RWPE2 (cell line): ENCODE results near the gene ROCK2.
A peak's percentile ranks its signal among the peaks of the same experiment; 100 is the strongest.

ENCODE experiments used
- ATAC-seq: fragments of 200-7000 bp; cut with Tn5 transposase; 3 replicates; pipeline ENCODE4 v1.9.1; 2021; ENCODE audit warnings: low read depth
- DNase-seq: peaks from one replicate; pipeline ENCODE4 v3.0.0-alpha.2; 2020; ENCODE audit warnings: low spot score
- H3K27ac ChIP-seq: fragments of 450-650 bp; 2 replicates; pipeline ENCODE4 v1.5.1; 2017; ENCODE audit warnings: mild to moderate bottlenecking; ENCODE audit not compliant: poor library complexity, severe bottlenecking
- H3K27me3 ChIP-seq: fragments of 250-450 bp; sonication (Bioruptor Pico); 2 replicates; pipeline ENCODE4 v1.5.1; 2021; ENCODE audit warnings: mild to moderate bottlenecking, moderate library complexity; ENCODE audit not compliant: insufficient read depth, poor library complexity, severe bottlenecking
- H3K36me3 ChIP-seq: fragments of 250-450 bp; sonication (Bioruptor Pico); 2 replicates; pipeline ENCODE4 v1.5.1; 2020; ENCODE audit warnings: low read depth, mild to moderate bottlenecking, moderate library complexity
- H3K4me1 ChIP-seq: fragments of 250-450 bp; sonication (Bioruptor Pico); 2 replicates; pipeline ENCODE4 v1.5.1; 2021; ENCODE audit warnings: mild to moderate bottlenecking, moderate library complexity; ENCODE audit not compliant: insufficient read depth, poor library complexity, severe bottlenecking
- H3K4me3 ChIP-seq: fragments of 250-450 bp; sonication (Bioruptor Pico); 2 replicates; pipeline ENCODE4 v1.5.1; 2021; ENCODE audit warnings: mild to moderate bottlenecking, moderate library complexity; ENCODE audit not compliant: severe bottlenecking
- H3K9me3 ChIP-seq: fragments of 250-450 bp; sonication (Bioruptor Pico); 2 replicates; pipeline ENCODE4 v1.5.1; 2021; ENCODE audit warnings: mild to moderate bottlenecking, moderate library complexity; ENCODE audit not compliant: severe bottlenecking
- CTCF ChIP-seq: fragments of 450-650 bp; IDR thresholded peaks from one replicate; pipeline ENCODE4 v1.5.1; 2017; ENCODE audit warnings: mild to moderate bottlenecking, moderate library complexity; ENCODE audit not compliant: poor library complexity, severe bottlenecking

Gene ROCK2

DNA sequence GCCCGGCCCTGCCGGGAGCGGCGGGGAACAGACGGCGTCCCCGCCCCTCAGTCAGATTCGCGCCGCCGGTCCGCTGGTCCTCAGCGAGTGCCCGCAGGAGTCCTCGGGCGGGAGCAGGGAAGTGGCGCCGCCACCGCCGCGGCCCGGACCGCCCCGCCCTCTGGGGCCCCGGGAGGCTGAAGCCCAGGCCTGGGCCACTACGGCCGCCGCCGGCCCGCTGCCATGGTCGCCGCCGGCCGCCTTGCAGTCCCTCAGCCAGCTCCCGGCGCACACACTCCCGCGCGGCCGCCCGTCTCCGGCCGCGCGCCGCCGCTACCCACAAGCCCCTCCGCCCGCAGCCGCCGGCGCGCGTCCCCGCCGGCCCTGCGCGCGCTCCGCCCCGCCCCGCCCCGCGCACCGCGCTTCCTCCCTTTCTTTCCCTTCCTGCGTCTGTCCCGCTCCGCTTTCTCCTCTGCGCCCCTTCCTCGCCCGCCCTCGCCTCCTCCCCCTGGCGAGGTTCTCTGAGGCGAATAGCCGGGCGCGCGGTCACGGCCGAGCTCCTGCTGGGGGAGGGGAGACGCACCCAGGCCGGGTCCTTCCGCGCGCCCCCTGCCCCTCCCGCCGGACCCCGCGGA, at the start of gene ROCK2:
Gene ROCK2, minus strand, starts transcription at position 295 of the 614 bp plus-strand sequence. CDS start 500 bp downstream, outside the sequence.
- no peaks in the 10 kb centered on the region for H3K36me3 ChIP-seq
- H3K4me3 ChIP-seq = peak within 1 kb of the TSS; percentile 89
- peaks cover 19% of the 10 kb centered on the region for H3K4me1 ChIP-seq
- peak; percentile 86 for DNase-seq
- peak; percentile 59 for ATAC-seq
- H3K27me3 ChIP-seq = no peaks in the 10 kb centered on the region
- H3K27ac ChIP-seq = peak within 1 kb of the TSS; percentile 91
- H3K9me3 ChIP-seq = no peaks in the 10 kb centered on the region
- TF ChIP-seq CTCF = no peak

GRCh38 chr2:11393711-11394236, 49.3 kb upstream of the ROCK2 start:
- Histone ChIP-seq H3K36me3 (no peaks in the 10 kb centered on the region), H3K27ac (no peak overlapping the region), H3K4me3 (no peak overlapping the region), H3K4me1 (no peaks in the 10 kb centered on the region), H3K27me3 (no peaks in the 10 kb centered on the region), H3K9me3 (no peaks in the 10 kb centered on the region)
- TF ChIP-seq CTCF = no peak
- no peak for ATAC-seq
- no peak for DNase-seq

DNA sequence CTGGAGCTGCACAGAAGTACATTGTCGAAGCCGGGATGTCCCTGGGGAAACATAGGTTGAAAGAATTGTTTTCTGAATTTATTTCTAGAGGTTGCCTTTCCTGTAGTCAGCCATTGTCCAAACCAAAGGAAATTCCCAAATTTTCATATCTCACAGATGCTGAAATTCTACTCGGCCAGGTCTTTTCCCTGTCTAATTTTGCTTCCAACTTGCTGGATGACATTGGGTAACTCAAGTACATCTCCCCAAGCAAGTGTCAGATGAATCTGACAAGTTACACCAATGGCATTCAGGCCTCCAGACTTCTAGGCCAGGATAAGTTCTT, 47.5 kb upstream of the ROCK2 start:
- Histone ChIP-seq H3K4me1 (no peaks in the 10 kb centered on the region), H3K4me3 (no peak overlapping the region), H3K27me3 (no peaks in the 10 kb centered on the region), H3K27ac (no peak overlapping the region), H3K9me3 (no peaks in the 10 kb centered on the region), H3K36me3 (no peaks in the 10 kb centered on the region)
- ATAC-seq = no peak
- no peak for TF ChIP-seq CTCF
- DNase-seq = no peak

DNA sequence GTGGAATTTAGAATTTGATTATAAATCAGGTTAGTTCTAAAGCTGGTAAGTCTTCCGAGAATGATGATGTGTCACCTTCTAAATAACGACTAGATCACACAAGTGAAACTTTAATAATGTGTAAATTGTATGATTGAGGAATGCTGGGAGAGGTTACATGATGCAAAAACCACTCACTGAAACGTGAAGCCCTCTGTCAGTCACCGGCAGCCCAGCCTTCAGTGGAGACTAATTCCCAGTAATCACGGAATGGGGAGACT, 45.9 kb upstream of the ROCK2 start:
- Histone ChIP-seq H3K36me3 (no peaks in the 10 kb centered on the region), H3K4me1 (no peaks in the 10 kb centered on the region), H3K27me3 (no peaks in the 10 kb centered on the region), H3K9me3 (no peaks in the 10 kb centered on the region), H3K27ac (no peak overlapping the region), H3K4me3 (no peak overlapping the region)
- ATAC-seq (no peak), DNase-seq (no peak)
- TF ChIP-seq CTCF = no peak

DNA sequence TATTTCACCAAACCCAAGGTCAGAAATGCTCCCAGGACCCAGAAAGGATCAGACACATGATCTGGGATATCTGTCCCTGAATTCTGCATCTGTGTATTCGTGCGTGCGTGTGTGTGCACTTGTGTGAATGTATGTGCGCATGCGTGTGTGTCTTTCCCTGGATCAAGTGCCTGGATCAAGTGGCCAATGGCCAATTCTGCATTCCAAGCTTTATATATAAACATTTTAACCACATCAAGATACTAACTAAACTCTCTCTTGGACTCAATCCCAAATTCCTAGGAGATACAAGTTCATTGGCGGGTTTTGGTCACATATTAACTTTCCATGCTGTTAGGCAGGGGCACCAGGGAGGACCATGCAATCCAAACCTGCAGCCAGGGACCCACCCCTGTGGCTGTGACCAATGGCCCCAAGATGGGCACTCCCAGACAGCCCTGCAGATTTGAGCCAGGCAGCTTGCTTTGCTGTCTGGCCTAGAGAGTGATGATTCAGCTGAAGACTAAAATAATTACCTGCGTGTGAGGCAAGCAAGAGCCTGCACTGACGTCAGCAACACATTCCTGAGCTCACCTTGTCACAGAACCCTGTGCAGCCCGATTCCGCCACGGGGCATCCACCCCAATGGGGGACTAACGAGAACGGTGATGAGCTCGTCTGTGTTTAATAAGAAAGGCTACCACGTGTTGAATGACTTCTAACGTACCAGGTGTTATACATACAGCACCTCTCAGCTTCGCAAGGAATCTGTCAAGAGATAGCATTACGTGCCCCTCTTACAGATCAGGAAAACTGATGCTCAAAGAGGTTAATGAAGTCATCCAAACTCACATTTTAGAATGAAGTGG, 45.3 kb upstream of the ROCK2 start:
- Histone ChIP-seq H3K27me3 (no peaks in the 10 kb centered on the region), H3K27ac (no peak overlapping the region), H3K4me1 (no peaks in the 10 kb centered on the region), H3K36me3 (no peaks in the 10 kb centered on the region), H3K4me3 (no peak overlapping the region), H3K9me3 (no peaks in the 10 kb centered on the region)
- no peak for TF ChIP-seq CTCF
- DNase-seq (no peak), ATAC-seq (peak; percentile 35; the same call in 1 of the 3 replicates)
